Naive thymus-derived CD8-positive, alpha-beta T cell (primary cell): ENCODE measurements around the gene ITPK1. TPM values are rescaled to one million over a fixed set of nuclear protein-coding genes. Genes with fewer than 3 reads are reported as not detected.

Experiments
- ATAC-seq, 2 donors: fragments of 150-1000 bp; cut with Tn5 transposase in 1 of 2; sonication (Bioruptor Pico), chemical (Tn5 transposase) in 1 of 2; 1 replicate in 1 of 2; 2 replicates in 1 of 2; pipeline ENCODE4 v1.10.0; 2021; ENCODE audit warnings: mild to moderate bottlenecking in 2 of 2, moderate library complexity in 2 of 2
- POLR2A ChIA-PET: fragments of 350-600 bp; sonication (Branson Sonifier 250); formaldehyde crosslinking; loops from one replicate; lab custom pipeline; 2021; ENCODE audit warnings: antibody characterized with exemption; lab: Charles Lee
- DNase-seq, 10 donors: peaks; one replicate each; pipeline versions ENCODE4 v3.0.0 to v3.0.0-alpha.2; 2020 to 2022
- H3K27ac Mint-ChIP-seq, 10 donors: one replicate each; pipeline ENCODE4 v1.8.0; 2020 to 2022; ENCODE audit warnings: mild to moderate bottlenecking in 10 of 10, mixed read lengths in 10 of 10, moderate library complexity in 4 of 10, inconsistent platforms in 1 of 10
- H3K27me3 Mint-ChIP-seq, 5 donors: one replicate each; pipeline ENCODE4 v1.8.0; 2021 to 2022; ENCODE audit warnings: mixed read lengths in 5 of 5
- H3K36me3 Mint-ChIP-seq, 3 donors: one replicate each; pipeline ENCODE4 v1.8.0; 2020 to 2022; ENCODE audit warnings: mixed read lengths in 3 of 3, mild to moderate bottlenecking in 2 of 3, inconsistent platforms in 1 of 3
- H3K4me1 Mint-ChIP-seq, 4 donors: one replicate each; pipeline ENCODE4 v1.8.0; 2021 to 2022; ENCODE audit warnings: mixed read lengths in 4 of 4
- H3K4me3 Mint-ChIP-seq, 10 donors: one replicate each; pipeline ENCODE4 v1.8.0; 2020 to 2022; ENCODE audit warnings: mild to moderate bottlenecking in 10 of 10, mixed read lengths in 10 of 10, moderate library complexity in 6 of 10, inconsistent platforms in 1 of 10
- H3K9me3 Mint-ChIP-seq, 9 donors: one replicate each; pipeline ENCODE4 v1.8.0; 2020 to 2022; ENCODE audit warnings: mixed read lengths in 9 of 9, mild to moderate bottlenecking in 3 of 9, inconsistent platforms in 1 of 9, moderate library complexity in 1 of 9
- polyA plus RNA-seq, 3 donors: library from polyadenylated mRNA; unstranded; fragments of 300-500 nt; fragmentation: Illumina TruSeq; gene quantifications; one replicate each; pipeline ENCODE4 v1.2.3, GENCODE V29; 2021
- total RNA-seq, 8 experiments: library from RNA in 2 of 8; stranded (reverse) in 2 of 8; gene quantifications; one replicate each; pipeline ENCODE4 v1.2.3 and lab custom pipeline; 2021 to 2026

The ITPK1 gene
- total and polyA plus RNA-seq, 5 experiments from 2014 or later: 25.3 to 41.1 (median 33.1) TPM

DNA sequence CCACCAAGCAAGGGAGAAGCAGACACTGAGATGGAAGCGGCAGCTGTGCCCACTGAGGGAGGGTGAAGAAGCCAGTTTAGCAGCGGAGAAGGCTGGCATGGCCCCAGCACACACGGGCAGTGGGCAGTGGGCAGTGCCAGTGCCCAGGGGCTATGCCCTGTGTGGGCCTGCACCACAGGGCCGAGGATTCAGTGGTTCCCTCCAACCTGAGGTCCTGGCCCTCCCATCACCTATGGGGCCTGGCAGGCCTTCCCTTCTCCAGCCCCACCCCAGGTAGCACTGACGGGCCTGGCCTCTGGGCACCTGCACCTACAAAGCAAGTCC is 81.1 kb downstream of the ITPK1 start:
- Mint-ChIP-seq H3K9me3 (no peaks in the 10 kb centered on the region), H3K4me3 (peak overlapping the region; percentile 67 to 90 (median 80)), H3K27ac (peak overlapping the region; percentile 86 to 95 (median 92)), H3K27me3 (no peaks in the 10 kb centered on the region), H3K4me1 (peaks cover 29 to 64% (median 61%) of the 10 kb centered on the region in 4 donors), H3K36me3 (peaks cover 0 to 3% (median 3%) of the 10 kb centered on the region in 3 donors)
- POLR2A ChIA-PET: interaction anchor here (0.7 to 3.8 kb wide), 10 partner anchors 10 to 150 kb away, joined by 3 to 18 read pairs (median 4); partner anchors contain the start of genes LYSET and MOAP1
- DNase-seq (no peak), ATAC-seq (no peak)

DNA sequence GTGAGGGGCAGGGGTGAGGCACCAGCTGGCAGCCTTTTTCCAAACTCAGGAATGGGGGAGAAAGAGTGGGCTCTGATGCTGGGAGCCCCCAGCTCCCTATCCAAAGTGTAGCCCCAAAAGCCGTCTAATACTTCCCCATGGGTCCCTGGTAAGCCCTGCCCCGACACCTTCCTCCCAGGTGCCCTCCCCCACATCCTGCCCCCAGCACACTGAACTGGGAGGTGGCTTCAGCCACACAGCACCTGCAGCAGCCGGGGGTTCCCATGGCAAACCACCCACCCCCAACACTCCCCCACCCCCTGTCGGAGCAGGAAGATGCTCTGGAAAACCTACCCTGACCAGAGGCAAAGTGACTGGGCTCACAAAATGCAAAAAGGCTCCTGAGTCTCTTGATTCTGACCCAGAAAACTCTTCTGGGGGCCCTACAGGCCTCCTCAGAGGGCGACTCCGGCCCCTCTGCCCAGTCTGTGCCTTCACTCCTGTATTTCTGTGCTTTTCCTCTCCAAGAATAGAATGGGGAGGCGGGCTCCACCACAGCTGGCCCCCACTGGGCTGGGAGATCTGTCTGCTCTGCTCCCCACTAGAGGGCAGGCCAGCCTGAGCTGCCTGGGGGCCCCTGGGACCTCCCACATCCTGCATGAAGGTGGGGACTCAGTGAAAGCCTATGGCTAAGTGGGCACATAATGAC is 81.6 kb downstream of the ITPK1 start:
- Mint-ChIP-seq H3K27ac (peak overlapping the region; percentile 86 to 95 (median 92)), H3K4me1 (peaks cover 28 to 59% (median 57%) of the 10 kb centered on the region in 4 donors), H3K4me3 (peak overlapping the region; percentile 67 to 90 (median 80)), H3K27me3 (no peaks in the 10 kb centered on the region), H3K36me3 (peaks cover 0 to 3% (median 3%) of the 10 kb centered on the region in 3 donors), H3K9me3 (no peaks in the 10 kb centered on the region)
- ATAC-seq (peak; percentile 90 to 91), DNase-seq (peak; percentile 35 to 83 (median 66))
- POLR2A ChIA-PET: interaction anchor here (0.6 to 3.8 kb wide), 13 partner anchors 9 to 151 kb away, joined by 3 to 18 read pairs (median 4); partner anchors contain the start of genes LYSET and MOAP1

- ATAC-seq (peak; percentile 5 to 13), DNase-seq (no peak)
- POLR2A ChIA-PET: interaction anchor here (0.8 to 3.8 kb wide), 6 partner anchors 8 to 99 kb away, joined by 3 to 18 read pairs (median 5); no protein-coding TSS in a partner anchor
- H3K36me3 Mint-ChIP-seq: peaks cover 0 to 3% (median 3%) of the 10 kb centered on the region in 3 donors
- H3K4me1 Mint-ChIP-seq: peaks cover 25 to 54% (median 53%) of the 10 kb centered on the region in 4 donors
- no peaks in the 10 kb centered on the region for H3K27me3 Mint-ChIP-seq
- H3K9me3 Mint-ChIP-seq: no peaks in the 10 kb centered on the region
- peak overlapping the region; percentile 86 to 95 (median 92) for H3K27ac Mint-ChIP-seq
- peak overlapping the region; percentile 67 to 90 (median 80) for H3K4me3 Mint-ChIP-seq
Observed at GRCh38 chr14:93033084-93033982, 82.4 kb downstream of the ITPK1 start.

- POLR2A ChIA-PET: interaction anchor here (3.4 to 3.8 kb wide), 2 partner anchors 50 to 81 kb away, joined by 17 to 18 read pairs; no protein-coding TSS in a partner anchor
- H3K9me3 Mint-ChIP-seq: no peaks in the 10 kb centered on the region
- H3K4me3 Mint-ChIP-seq: peak overlapping the region in 1 of 10 donors; percentile 75
- H3K36me3 Mint-ChIP-seq: peaks cover 0 to 3% (median 3%) of the 10 kb centered on the region in 3 donors
- peaks cover 25 to 52% (median 51%) of the 10 kb centered on the region in 4 donors for H3K4me1 Mint-ChIP-seq
- no peaks in the 10 kb centered on the region for H3K27me3 Mint-ChIP-seq
- DNase-seq: no peak
- ATAC-seq: no peak
- H3K27ac Mint-ChIP-seq: peak overlapping the region in 2 of 10 donors; percentile 86 to 90
Observed at GRCh38 chr14:93032421-93032936, 83.2 kb downstream of the ITPK1 start.

GRCh38 chr14:93031505-93032315 is 84.0 kb downstream of the ITPK1 start:
- peak overlapping the region in 2 of 10 donors; percentile 16 to 78 for H3K27ac Mint-ChIP-seq

DNA sequence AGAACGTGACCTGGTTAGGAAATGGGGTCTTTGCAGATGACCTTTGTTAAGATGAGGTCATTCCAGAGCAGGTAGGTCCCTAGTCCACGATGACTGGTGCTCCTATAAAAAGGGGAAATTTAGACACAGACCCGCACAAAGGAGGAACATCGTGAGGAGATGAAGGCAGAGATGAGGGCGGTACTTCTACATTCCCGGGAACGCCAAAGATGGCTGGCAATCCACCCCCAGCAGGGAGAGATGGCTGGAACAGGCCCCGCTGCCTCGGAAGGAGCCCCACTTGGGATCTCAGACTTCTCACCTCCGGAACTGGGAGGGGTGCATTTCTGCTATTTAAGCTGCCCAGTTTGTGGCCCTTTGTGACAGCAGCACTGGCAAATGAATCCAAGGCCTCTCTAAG is 85.0 kb downstream of the ITPK1 start:
- no peaks in the 10 kb centered on the region for H3K27me3 Mint-ChIP-seq
- POLR2A ChIA-PET: no interaction called here
- peak overlapping the region in 6 of 10 donors; percentile 14 to 60 (median 56) for H3K27ac Mint-ChIP-seq
- H3K36me3 Mint-ChIP-seq: peaks cover 0 to 3% (median 3%) of the 10 kb centered on the region in 3 donors
- peaks cover 26 to 56% (median 50%) of the 10 kb centered on the region in 4 donors for H3K4me1 Mint-ChIP-seq
- ATAC-seq (no peak), DNase-seq (no peak)
- no peaks in the 10 kb centered on the region for H3K9me3 Mint-ChIP-seq
- H3K4me3 Mint-ChIP-seq: peak overlapping the region in 1 of 10 donors; percentile 35

More at GRCh38 chr14:93031505-93032315, 84.0 kb downstream of the ITPK1 start:
- H3K4me3 Mint-ChIP-seq: peak overlapping the region in 1 of 10 donors; percentile 36
- H3K36me3 Mint-ChIP-seq: peaks cover 0 to 3% (median 3%) of the 10 kb centered on the region in 3 donors
- H3K4me1 Mint-ChIP-seq: peaks cover 23 to 51% (median 48%) of the 10 kb centered on the region in 4 donors
- H3K9me3 Mint-ChIP-seq: no peaks in the 10 kb centered on the region
- DNase-seq (no peak), ATAC-seq (no peak)
- no peaks in the 10 kb centered on the region for H3K27me3 Mint-ChIP-seq
- POLR2A ChIA-PET: interaction anchor here (3.4 to 3.8 kb wide), 2 partner anchors 51 to 82 kb away, joined by 17 to 18 read pairs; no protein-coding TSS in a partner anchor

DNA sequence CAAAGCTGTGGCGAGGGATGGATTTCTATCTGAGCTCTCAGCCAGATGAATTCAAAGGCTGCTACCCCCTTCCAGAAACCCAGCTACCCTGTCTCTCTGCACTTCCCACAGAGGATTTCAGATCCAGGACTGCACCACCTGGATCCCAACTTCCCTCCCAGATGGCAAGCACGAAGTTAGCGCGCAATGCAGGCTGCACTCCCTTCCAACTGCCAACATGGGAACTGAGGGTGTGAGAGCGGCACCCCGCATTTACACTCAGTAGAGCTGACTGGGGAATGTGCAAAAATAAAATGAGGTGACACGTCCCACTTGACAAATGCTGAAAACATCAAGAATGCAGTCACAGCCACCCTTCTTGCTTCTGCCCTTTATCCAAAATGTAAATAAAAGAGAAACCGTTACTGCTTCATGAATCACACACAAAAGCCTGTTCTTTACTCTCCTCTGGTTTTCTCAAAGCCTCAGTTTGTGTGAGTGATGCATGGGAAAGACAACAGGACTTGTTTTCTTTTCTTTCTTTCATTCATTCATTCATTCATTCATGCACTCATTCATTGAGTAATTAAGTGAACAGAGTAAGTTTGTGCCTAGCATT is 85.7 kb downstream of the ITPK1 start:
- DNase-seq (no peak), ATAC-seq (no peak)
- Mint-ChIP-seq H3K9me3 (no peaks in the 10 kb centered on the region), H3K36me3 (peaks cover 0 to 6% (median 3%) of the 10 kb centered on the region in 3 donors), H3K4me1 (peaks cover 28 to 59% (median 55%) of the 10 kb centered on the region in 4 donors), H3K27ac (peak overlapping the region in 8 of 10 donors; percentile 4 to 74 (median 58)), H3K27me3 (no peaks in the 10 kb centered on the region), H3K4me3 (no peak overlapping the region)
- POLR2A ChIA-PET: interaction anchor here (0.6 kb wide), 1 partner anchor 37 kb away, joined by 3 read pairs; no protein-coding TSS in a partner anchor

DNA sequence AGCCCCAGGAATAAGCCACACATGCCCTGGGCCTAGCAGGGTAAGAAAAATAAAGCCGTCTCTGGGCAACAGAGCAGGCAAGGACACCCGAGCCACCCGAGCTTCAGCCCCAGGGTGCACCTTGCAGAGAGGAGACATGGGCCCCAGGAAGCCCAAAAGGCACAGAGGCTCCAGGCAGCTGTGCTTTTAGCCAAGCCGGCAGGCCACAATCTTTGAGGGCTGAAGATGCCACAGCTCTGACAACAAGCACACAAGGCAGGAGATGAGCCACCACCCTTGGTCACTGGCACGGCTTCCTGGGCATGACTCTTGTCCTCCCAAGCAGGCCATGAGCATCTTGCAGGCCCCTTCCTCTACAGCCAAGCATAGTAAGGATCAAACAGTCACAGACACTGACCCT is 86.3 kb downstream of the ITPK1 start:
- peaks cover 0 to 7% (median 3%) of the 10 kb centered on the region in 3 donors for H3K36me3 Mint-ChIP-seq
- H3K4me1 Mint-ChIP-seq: peaks cover 28 to 59% (median 54%) of the 10 kb centered on the region in 4 donors
- no peaks in the 10 kb centered on the region for H3K9me3 Mint-ChIP-seq
- no peak overlapping the region for H3K4me3 Mint-ChIP-seq
- ATAC-seq: no peak
- H3K27ac Mint-ChIP-seq: peak overlapping the region in 3 of 10 donors; percentile 43 to 82 (median 62)
- POLR2A ChIA-PET: no interaction called here
- no peak for DNase-seq
- H3K27me3 Mint-ChIP-seq: no peaks in the 10 kb centered on the region

- H3K27me3 Mint-ChIP-seq: no peaks in the 10 kb centered on the region
- H3K4me3 Mint-ChIP-seq: peak overlapping the region in 1 of 10 donors; percentile 41
- peak overlapping the region in 5 of 10 donors; percentile 9 to 82 (median 62) for H3K27ac Mint-ChIP-seq
- ATAC-seq (no peak), DNase-seq (no peak)
- H3K9me3 Mint-ChIP-seq: no peaks in the 10 kb centered on the region
- H3K4me1 Mint-ChIP-seq: peaks cover 26 to 58% (median 53%) of the 10 kb centered on the region in 4 donors
- H3K36me3 Mint-ChIP-seq: peaks cover 0 to 7% (median 3%) of the 10 kb centered on the region in 3 donors
- POLR2A ChIA-PET: interaction anchor here (1.4 kb wide), 1 partner anchor 86 kb away, joined by 4 read pairs; no protein-coding TSS in a partner anchor
Observed at GRCh38 chr14:93028724-93029076, 87.0 kb downstream of the ITPK1 start.

DNA sequence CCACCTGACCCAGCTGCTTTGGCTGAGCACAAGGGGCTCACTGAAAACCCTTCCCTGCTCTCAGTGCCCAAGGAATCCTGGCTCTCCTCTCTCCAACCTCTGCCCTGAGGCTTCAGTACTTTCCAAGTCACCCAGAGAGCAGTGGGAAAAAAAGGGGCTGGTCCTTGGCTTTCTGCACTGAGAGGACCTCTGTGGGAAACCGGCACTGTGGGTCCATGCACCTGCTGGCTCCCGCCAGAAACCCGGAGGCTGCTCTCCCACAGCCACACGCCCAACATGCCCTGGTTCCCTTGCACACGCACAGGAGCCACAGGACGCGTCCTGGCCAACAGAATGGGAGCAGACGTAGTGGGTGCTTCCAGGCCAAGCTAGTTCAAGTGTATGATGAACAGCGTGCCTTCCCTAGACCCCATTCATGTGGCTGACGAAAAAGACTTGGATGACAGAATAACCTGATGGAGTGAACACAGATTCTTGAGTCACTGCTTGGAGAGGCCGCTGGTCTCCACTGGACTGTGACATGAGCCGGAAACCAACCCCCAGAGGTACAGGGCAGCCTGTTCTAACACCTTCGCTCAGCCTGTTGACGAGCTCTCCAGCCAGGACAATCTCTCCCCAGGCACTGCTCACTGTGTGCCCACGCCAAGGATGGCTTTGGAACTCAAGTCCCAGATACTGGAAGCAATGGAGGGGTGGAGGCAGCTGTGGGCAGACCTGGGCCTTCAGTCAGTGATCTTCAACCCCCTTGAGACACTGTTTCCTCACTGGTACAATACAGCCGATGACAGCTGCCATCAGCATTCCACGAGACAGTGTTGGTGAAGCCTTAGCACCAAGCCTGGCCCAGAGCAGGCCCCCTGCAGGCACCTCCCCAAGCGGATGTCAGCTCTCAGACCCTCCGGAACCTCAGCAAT is 87.7 kb downstream of the ITPK1 start:
- no peaks in the 10 kb centered on the region for H3K9me3 Mint-ChIP-seq
- H3K36me3 Mint-ChIP-seq: peaks cover 0 to 7% (median 3%) of the 10 kb centered on the region in 3 donors
- H3K4me1 Mint-ChIP-seq: peaks cover 26 to 57% (median 52%) of the 10 kb centered on the region in 4 donors
- POLR2A ChIA-PET: interaction anchor here (1.4 kb wide), 1 partner anchor 87 kb away, joined by 4 read pairs; no protein-coding TSS in a partner anchor
- peak overlapping the region in 3 of 10 donors; percentile 15 to 82 (median 56) for H3K27ac Mint-ChIP-seq
- DNase-seq: no peak
- ATAC-seq: no peak
- H3K27me3 Mint-ChIP-seq: no peaks in the 10 kb centered on the region
- H3K4me3 Mint-ChIP-seq: no peak overlapping the region
